GM18873 (cell line): ENCODE data around the gene HARS2.
"Not testable (repeated sequence)": the region's sequence is repeated elsewhere in the genome, so short reads cannot be mapped to it uniquely, and the experiment has no call there.

Experiments
- ATAC-seq: cut with Tn5 transposase; IDR thresholded peaks from one replicate; pipeline ENCODE4 v1.9.1; 2021; ENCODE audit warnings: mild to moderate bottlenecking, moderate library complexity, moderate number of reproducible peaks; ENCODE audit not compliant: unreplicated experiment, low FRiP score

The HARS2 gene

DNA sequence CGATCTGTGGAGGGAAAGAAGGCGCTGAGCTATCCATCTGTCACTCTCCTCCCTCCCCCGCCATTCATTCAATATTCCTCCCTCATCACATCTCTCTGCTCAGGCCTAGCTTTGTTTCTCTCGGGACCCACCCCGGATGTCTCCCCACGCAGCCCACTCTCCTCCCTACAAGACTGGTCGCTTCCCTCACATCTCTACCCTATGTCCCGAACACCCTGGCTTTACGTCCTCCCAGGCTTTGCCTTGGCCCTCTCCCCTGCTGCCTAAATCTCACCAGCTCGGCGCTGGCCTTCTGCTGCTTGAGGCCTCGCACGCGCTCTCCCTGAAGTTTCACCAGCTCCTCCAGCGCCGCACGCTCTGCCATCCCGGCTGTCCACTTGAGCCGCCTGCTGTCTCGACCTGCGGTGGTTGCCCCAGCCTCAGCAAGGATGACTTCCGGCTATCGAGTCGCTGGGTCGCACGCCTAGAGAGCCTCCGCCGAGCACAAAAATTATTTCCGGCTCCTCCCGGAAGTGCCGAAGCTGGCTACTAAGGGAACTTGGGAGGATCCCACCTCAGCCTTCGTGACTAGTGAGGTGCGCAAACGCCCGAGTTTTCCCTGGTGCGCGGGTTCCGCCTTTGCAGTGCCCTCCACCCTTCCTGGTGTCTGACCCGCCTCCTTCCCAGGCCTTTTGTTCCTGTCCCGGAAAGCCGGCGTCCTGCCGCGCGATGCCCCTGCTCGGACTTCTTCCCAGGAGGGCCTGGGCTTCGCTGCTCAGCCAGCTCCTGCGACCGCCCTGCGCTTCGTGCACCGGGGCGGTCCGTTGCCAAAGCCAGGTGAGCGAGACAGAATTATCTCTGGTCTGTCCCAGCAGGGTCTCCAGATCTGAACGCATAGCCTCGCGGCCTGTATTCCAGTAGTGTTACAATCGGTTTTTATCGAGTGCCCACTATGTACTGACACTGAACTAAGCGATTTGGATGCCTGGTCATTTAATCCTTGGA, at the start of gene HARS2, which contains the start of gene HARS1:
Gene HARS2 (plus strand): TSS at position 515 of the 984 bp plus-strand sequence. CDS start 194 bp downstream, at position 709.
Gene HARS1 (minus strand): TSS at position 430 of the 984 bp plus-strand sequence. CDS start 66 bp downstream, at position 364.
- ATAC-seq: peak; percentile 93

- no peak for ATAC-seq
Measured at GRCh38 chr5:140641716-140642115, 49.5 kb upstream of the HARS2 start.

DNA sequence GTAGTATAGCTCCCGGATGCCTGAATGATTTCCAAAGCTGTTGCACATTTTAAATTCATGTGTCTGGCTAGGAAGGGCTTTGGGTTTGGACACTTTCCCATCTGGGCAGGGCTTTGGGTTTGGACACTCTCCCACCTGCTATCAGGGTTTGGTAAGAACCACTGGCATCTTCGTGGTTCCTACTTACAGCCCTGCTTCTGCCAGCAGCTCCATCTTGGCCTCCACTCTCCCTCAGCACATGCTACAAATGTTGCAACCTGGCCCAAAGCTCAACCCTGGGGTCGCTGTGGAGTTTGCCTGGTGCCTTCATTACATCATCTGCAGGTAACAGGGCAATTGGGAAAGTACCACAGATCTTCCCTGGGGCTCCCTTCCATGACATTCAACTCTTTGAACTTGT, 48.5 kb upstream of the HARS2 start:
- ATAC-seq: no peak

- no peak for ATAC-seq
Measured at GRCh38 chr5:140647042-140647419, 44.2 kb upstream of the HARS2 start.

DNA sequence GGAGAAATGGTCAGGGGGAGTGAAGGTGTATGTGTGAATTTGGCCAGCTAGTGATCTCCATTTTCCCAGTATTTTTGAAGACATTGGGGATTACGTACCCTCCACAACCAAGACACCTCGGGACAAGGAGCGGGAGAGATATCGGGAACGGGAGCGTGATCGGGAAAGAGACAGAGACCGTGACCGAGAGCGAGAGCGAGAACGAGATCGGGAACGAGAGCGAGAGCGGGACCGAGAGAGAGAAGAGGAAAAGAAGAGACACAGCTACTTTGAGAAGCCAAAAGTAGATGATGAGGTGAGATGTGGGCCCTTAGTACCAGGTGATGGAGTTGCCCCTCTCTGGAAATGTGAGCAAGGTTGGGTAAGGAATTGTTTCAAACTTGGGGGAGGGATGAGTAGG, 32.4 kb upstream of the HARS2 start:
- no peak for ATAC-seq

DNA sequence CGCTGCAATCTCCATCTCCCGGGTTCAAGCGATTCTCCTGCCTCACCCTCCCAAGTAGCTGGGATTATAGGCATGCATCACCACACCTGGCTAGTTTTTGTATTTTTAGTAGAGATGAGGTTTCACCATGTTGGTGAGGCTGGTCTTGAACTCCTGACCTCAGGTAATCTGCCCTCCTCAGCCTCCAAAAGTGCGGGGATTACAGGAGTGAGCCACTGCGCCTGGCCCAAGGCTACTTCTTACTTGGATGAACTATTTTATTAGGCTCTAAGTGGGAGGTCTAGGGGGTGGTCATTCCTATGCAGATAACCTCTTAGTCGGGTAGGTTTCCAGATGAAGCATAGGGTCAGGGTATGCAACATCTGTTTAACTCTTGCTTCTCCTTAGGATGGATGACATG, 30.9 kb upstream of the HARS2 start:
- ATAC-seq: not testable (repeated sequence)

DNA sequence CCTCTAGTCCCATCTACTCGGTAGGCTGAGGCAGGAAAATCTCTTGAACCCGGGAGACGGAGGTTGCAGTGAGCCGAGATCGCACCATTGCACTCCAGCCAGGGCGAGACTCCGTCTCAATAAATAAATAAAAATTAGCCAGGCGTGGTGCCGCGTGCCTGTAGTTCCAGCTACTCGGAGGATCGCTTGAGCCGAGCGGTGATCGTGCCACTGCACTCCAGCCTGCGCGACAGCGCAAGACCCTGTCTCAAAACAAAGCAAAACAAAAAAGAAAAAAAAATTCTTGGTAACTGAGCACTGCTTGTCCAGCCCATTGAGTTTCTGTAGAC, 27.3 kb upstream of the HARS2 start:
- ATAC-seq: no peak

GRCh38 chr5:140664359-140665119, 26.7 kb upstream of the HARS2 start, which contains the start of gene WDR55:
Gene WDR55, plus strand, starts transcription at chr5:140664904. Its CDS starts 9 bp downstream, at chr5:140664913.
- ATAC-seq: peak; percentile 92

- not testable (repeated sequence) for ATAC-seq
Measured at GRCh38 chr5:140671035-140671434, 20.2 kb upstream of the HARS2 start.

DNA sequence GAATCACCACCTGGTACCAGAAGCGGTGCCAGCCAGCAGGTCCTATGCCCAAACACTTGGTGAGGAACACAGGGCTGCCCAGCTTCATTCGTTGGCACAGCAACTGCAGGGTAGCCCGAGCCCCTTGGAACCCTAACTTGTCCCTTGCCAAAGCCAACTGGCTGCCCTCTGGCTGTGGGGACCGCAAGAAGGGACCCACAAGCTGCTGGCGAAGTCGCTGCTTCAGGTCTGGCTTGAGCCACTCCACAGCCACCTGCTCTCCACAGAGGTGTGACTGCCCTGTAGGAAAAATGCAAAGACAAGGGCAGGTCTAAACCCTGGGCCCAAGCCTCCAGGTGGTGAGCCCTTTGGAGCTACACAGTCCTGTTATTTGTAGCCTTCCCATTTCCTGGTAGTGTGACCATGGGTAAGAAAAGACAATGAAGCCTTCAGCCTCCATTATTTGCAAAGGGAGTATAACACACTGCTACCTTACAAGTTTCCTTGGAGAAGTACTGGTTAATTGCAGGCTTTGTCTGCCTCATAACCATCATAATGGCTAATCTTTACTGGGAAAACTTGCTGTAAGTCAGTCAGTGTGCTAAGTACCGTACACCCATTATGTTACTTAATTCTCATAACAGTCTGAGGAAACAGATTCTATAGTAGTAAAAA, 19.7 kb upstream of the HARS2 start:
- ATAC-seq: no peak

GRCh38 chr5:140672455-140673186, 18.6 kb upstream of the HARS2 start:
- ATAC-seq: no peak

DNA sequence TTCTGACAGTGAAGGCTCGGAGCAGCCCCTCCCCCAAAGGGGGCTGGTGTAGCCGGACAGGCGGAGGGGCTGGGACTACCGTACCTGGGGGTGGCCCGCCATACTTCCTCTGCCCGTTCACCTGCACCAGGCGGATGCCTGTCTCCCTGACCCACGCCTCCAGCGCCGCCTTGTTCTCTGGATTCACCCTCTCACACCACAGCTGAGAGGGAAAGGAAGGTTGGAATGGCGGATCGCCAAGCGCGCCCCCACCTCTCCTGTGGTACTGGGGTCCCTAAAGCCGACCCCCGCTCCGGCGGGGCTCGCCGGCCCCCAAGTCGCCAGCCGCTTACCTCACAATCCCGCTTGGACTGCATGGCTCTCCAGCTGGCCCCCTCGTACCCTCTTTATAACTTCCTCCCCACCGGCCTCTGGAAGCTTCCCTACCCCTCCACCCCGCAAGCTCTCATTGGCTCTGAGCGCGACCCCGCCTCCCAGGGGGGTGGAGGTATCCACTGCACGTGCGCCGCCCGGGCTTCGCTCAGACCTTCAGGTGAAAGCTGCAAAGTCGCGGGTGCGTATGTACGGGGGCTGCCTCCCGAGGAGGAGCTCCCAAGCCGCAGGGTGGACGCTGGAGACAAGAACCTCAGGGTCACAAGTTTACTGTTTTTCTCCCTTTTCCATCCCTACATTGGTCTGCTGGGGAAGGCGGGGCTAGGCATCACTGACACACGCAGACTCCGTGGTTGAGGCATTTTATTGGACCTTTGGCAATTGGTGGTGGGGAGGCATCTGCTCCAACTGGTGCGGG, 17.9 kb upstream of the HARS2 start, which contains the start of gene DND1:
Gene DND1 (minus strand): TSS at position 390 of the 790 bp plus-strand sequence. CDS start 34 bp downstream, at position 356.
- no peak for ATAC-seq

- ATAC-seq: no peak
Measured at GRCh38 chr5:140674211-140674610, 17.0 kb upstream of the HARS2 start.

DNA sequence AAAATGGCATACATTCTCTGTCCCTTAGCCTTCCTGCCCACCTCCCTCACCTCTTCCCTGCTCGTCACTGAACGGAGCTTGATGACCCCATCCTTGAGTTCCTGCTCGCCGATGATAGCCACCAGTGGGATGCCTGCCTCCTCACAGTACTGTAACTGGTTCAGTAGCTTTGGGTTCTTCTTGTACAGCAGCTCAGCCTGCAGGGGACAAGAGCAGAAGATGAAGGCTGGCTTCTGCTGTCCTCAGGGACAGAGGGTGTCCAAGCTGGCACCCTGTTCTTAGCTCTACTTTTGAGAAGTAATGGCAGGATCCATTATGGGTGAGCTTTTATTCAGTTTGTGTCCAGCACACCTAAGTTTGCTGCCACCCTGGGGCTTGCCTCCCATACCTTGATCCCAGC, 16.6 kb upstream of the HARS2 start:
- no peak for ATAC-seq

- ATAC-seq: no peak
Measured at GRCh38 chr5:140677947-140678346, 13.3 kb upstream of the HARS2 start.

- no peak for ATAC-seq
Measured at GRCh38 chr5:140678993-140679392, 12.3 kb upstream of the HARS2 start.

DNA sequence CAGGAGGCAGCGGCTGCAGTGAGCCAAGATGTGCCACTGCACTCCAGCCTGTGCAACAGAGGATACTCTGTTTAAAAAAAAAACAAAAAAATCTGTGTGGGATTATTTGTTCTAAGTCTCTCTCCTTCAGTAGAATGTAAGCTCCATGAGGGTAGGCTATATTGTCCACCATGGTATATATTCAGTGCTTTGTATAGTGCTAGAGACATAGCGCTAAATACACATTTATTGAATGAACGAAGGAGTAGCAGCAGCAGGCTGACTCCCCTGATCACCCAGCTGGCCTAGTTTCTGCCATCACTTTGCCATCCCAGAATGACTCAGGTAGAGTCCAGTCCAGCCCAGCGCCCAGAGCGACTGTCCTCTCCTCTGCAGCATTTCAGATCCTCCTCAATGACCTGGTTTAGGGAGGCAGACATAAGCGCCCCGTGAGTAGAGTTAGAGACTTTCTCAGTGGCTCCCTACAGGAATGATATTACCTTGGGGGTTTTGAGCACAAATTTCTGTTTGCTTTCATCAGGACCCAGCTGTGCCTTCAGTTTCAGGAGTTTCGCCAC, 801 bp upstream of the HARS2 start:
- ATAC-seq: no peak

GRCh38 chr5:140694276-140694675, 3.0 kb downstream of the HARS2 start:
- no peak for ATAC-seq
